Neural crest cell (in vitro differentiated cells): ENCODE data around the gene NFKBIB. TPM values are rescaled to one million over a fixed set of nuclear protein-coding genes. Genes with fewer than 3 reads are reported as not detected.

Experiments
- DNase-seq: peaks from one replicate; pipeline ENCODE4 v3.0.0; 2021; ENCODE audit warnings: low read depth, mixed read lengths, low spot score
- H3K27ac Mint-ChIP-seq: one replicate; pipeline ENCODE4 v1.8.0; 2021; ENCODE audit warnings: mild to moderate bottlenecking, mixed read lengths; ENCODE audit not compliant: unreplicated experiment
- H3K27me3 Mint-ChIP-seq: 2 replicates; pipeline ENCODE4 v1.8.0; 2021; ENCODE audit warnings: low read depth, mild to moderate bottlenecking, mixed read lengths
- H3K36me3 Mint-ChIP-seq: 2 replicates; pipeline ENCODE4 v1.8.0; 2021; ENCODE audit warnings: low read depth, mild to moderate bottlenecking, mixed read lengths
- H3K4me1 Mint-ChIP-seq: 2 replicates; pipeline ENCODE4 v1.8.0; 2021; ENCODE audit warnings: mixed read lengths
- H3K4me3 Mint-ChIP-seq: one replicate; pipeline ENCODE4 v1.8.0; 2021; ENCODE audit warnings: mild to moderate bottlenecking, mixed read lengths
- H3K9me3 Mint-ChIP-seq: 2 replicates; pipeline ENCODE4 v1.8.0; 2021; ENCODE audit warnings: mixed read lengths
- CTCF ChIP-seq: fragments of 200-600 bp; sonication (generic); conservative IDR thresholded peaks from 2 replicates; pipeline ENCODE4 v1.5.0; 2021; ENCODE audit warnings: antibody characterized with exemption, mild to moderate bottlenecking
- total RNA-seq: library from RNA; stranded (reverse); gene quantifications from 2 replicates; pipeline ENCODE4 v1.2.1, GENCODE V29; 2021

Gene NFKBIB
- total RNA-seq, 1 donor from 2014 or later = 21.2 TPM

- TF ChIP-seq CTCF = no peak
- Mint-ChIP-seq H3K36me3 (peaks cover 10% of the 10 kb centered on the region), H3K4me3 (no peak overlapping the region), H3K9me3 (no peaks in the 10 kb centered on the region), H3K27me3 (no peaks in the 10 kb centered on the region), H3K27ac (no peak overlapping the region), H3K4me1 (no peaks in the 10 kb centered on the region)
- DNase-seq = no peak
Measured at GRCh38 chr19:38917516-38917915, 17.7 kb downstream of the NFKBIB start.

GRCh38 chr19:38917921-38918491, 18.2 kb downstream of the NFKBIB start:
- H3K4me1 Mint-ChIP-seq = no peaks in the 10 kb centered on the region
- peaks cover 10% of the 10 kb centered on the region for H3K36me3 Mint-ChIP-seq
- peak; percentile 17 for TF ChIP-seq CTCF
- DNase-seq = no peak
- no peak overlapping the region for H3K4me3 Mint-ChIP-seq
- H3K27ac Mint-ChIP-seq = peak overlapping the region; percentile 84
- H3K9me3 Mint-ChIP-seq = no peaks in the 10 kb centered on the region
- H3K27me3 Mint-ChIP-seq = no peaks in the 10 kb centered on the region

- H3K9me3 Mint-ChIP-seq = no peaks in the 10 kb centered on the region
- H3K4me1 Mint-ChIP-seq = no peaks in the 10 kb centered on the region
- no peaks in the 10 kb centered on the region for H3K27me3 Mint-ChIP-seq
- no peak for TF ChIP-seq CTCF
- no peak for DNase-seq
- no peak overlapping the region for H3K4me3 Mint-ChIP-seq
- no peak overlapping the region for H3K27ac Mint-ChIP-seq
- peaks cover 10% of the 10 kb centered on the region for H3K36me3 Mint-ChIP-seq
Measured at GRCh38 chr19:38918526-38918925, 18.8 kb downstream of the NFKBIB start.

- no peaks in the 10 kb centered on the region for H3K27me3 Mint-ChIP-seq
- peaks cover 13% of the 10 kb centered on the region for H3K36me3 Mint-ChIP-seq
- no peaks in the 10 kb centered on the region for H3K4me1 Mint-ChIP-seq
- no peak for TF ChIP-seq CTCF
- no peak overlapping the region for H3K27ac Mint-ChIP-seq
- H3K9me3 Mint-ChIP-seq = no peaks in the 10 kb centered on the region
- DNase-seq = no peak
- no peak overlapping the region for H3K4me3 Mint-ChIP-seq
Measured at GRCh38 chr19:38919837-38920601, 20.2 kb downstream of the NFKBIB start.

- peaks cover 13% of the 10 kb centered on the region for H3K36me3 Mint-ChIP-seq
- TF ChIP-seq CTCF = no peak
- no peak overlapping the region for H3K27ac Mint-ChIP-seq
- no peak overlapping the region for H3K4me3 Mint-ChIP-seq
- no peaks in the 10 kb centered on the region for H3K27me3 Mint-ChIP-seq
- no peak for DNase-seq
- no peaks in the 10 kb centered on the region for H3K9me3 Mint-ChIP-seq
- no peaks in the 10 kb centered on the region for H3K4me1 Mint-ChIP-seq
Measured at GRCh38 chr19:38920602-38921419, 21.0 kb downstream of the NFKBIB start.
